DND-41 (cell line): ENCODE data around the gene ERC2.

Experiments
- CTCF ChIP-seq: IDR thresholded peaks from 2 replicates; pipeline ENCODE4 v1.5.1; 2012; ENCODE audit warnings: borderline replicate concordance, low read length, moderate library complexity, mild to moderate bottlenecking; ENCODE audit not compliant: poor library complexity, severe bottlenecking; ENCODE audit errors: extremely low read depth
- EZH2 ChIP-seq: IDR thresholded peaks from 3 replicates; pipeline ENCODE4 v1.6.1; 2012; ENCODE audit warnings: borderline replicate concordance, low read depth, mild to moderate bottlenecking, moderate library complexity, low read length, inconsistent platforms; ENCODE audit not compliant: severe bottlenecking

DNA sequence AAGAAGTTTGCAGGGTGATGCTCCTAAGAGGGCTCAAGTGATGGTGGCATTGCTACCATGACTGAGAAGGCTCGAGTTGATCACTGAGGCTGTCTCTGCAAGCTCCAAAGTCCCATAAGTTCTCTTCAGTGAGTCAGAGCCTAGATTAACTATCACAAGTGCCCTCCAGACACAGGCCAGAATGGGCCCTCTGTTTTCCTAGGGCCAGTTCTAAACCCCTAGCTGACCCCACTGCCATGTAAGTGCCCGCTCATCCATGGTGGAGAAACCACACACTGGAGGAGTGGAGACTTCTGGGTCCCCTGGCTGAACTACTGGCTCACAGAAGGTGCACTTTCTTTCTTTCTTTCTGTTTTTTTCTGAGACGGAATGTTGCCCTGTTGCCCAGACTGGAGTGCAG is 893.6 kb downstream of the ERC2 start:
- TF ChIP-seq CTCF (no peak), EZH2 (no peak)
